Uterus (tissue), 2 donors: Measurements from ENCODE around the gene SF1.

Experiments
- POLR2A ChIP-seq, 2 donors: fragments of 450-650 bp; IDR thresholded peaks; one replicate each; pipeline ENCODE4 v1.6.1; 2016; ENCODE audit warnings: antibody characterized with exemption in 2 of 2, mild to moderate bottlenecking in 1 of 2, moderate library complexity in 1 of 2
- TF ChIP-seq, protein P1 (sequence below), 4 experiments: fragments of 200-600 bp in 2 of 4; fragments of 450-650 bp in 2 of 4; sonication (generic) in 2 of 4; IDR thresholded peaks; one replicate each; pipeline ENCODE4 v1.5.1; 2016 to 2019; ENCODE audit warnings: antibody characterized with exemption in 4 of 4, mild to moderate bottlenecking in 2 of 4, moderate library complexity in 1 of 4

DNA sequence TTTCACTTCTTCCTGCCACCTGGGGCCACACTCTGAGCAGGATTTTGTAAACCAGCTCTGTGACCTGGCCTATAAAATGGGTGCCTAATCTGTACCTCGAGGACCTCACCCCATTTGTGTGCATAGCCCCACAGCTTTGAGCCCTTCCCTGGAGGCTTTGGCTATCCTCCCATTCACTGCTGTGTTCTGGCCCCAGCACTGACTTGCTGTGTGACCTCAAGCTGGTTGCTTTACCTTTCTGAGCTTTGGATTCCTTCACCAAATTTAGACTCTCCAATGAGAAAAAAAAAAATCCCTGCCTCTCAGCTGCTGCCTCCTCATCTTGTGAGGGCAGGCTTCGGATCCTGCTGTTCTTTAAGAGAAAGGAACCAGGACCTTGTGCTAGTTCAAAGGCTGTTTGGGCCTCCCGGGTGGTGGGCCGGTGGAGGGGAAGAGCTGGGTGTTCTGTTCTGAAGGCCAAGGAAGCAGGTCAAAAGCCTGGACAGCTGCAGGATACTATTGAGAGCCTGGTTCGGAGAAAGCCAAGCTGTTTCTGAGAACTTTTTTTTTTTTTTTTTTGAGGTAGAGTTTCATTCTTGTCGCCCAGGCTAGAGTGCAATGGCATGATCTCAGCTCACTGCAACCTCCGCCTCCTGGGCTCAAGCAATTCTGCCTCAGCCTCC, 17.5 kb downstream of the SF1 start:
- no peak for TF ChIP-seq POLR2A (IDR thresholded peaks at IDR 0.05)
- TF ChIP-seq, protein P1, sequence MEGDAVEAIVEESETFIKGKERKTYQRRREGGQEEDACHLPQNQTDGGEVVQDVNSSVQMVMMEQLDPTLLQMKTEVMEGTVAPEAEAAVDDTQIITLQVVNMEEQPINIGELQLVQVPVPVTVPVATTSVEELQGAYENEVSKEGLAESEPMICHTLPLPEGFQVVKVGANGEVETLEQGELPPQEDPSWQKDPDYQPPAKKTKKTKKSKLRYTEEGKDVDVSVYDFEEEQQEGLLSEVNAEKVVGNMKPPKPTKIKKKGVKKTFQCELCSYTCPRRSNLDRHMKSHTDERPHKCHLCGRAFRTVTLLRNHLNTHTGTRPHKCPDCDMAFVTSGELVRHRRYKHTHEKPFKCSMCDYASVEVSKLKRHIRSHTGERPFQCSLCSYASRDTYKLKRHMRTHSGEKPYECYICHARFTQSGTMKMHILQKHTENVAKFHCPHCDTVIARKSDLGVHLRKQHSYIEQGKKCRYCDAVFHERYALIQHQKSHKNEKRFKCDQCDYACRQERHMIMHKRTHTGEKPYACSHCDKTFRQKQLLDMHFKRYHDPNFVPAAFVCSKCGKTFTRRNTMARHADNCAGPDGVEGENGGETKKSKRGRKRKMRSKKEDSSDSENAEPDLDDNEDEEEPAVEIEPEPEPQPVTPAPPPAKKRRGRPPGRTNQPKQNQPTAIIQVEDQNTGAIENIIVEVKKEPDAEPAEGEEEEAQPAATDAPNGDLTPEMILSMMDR (IDR thresholded peaks at IDR 0.05): no peak
